HG02943 (cell line): ENCODE data around the gene TMX1.

Experiments used
- ATAC-seq: cut with Tn5 transposase; IDR thresholded peaks from one replicate; pipeline ENCODE4 v1.9.1; 2021; ENCODE audit warnings: mild to moderate bottlenecking, low read depth, moderate library complexity; ENCODE audit not compliant: unreplicated experiment

The TMX1 gene

DNA sequence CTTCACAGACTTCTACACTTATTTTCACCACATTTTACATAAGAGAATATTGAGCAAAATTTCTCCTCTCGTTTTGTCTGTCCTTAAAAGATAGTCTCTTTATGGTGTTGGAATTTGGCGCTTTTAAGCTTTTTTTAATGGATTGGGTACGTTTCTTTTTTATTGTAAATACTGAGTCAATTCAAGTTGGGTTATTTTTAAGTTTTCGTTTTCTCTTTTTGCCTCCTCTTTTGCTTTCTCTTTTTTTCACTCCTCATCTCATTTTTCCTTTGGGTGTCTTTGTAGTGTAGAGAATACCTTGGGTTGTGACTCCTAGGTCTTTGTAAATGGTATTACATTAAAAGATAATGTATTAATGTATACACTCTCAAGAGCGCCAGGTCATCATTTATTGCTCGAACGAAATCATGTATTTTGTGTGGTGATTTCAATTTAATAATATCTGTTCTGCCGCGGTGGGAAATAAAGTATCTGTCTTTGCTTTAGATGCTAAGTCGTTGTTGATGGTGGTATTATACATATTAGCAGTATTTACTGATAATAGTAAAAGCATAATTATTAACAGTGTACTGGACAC, 845 bp downstream of the TMX1 start:
- no peak for ATAC-seq

- ATAC-seq = no peak
Observed at GRCh38 chr14:51242545-51243490, 2.8 kb downstream of the TMX1 start.

DNA sequence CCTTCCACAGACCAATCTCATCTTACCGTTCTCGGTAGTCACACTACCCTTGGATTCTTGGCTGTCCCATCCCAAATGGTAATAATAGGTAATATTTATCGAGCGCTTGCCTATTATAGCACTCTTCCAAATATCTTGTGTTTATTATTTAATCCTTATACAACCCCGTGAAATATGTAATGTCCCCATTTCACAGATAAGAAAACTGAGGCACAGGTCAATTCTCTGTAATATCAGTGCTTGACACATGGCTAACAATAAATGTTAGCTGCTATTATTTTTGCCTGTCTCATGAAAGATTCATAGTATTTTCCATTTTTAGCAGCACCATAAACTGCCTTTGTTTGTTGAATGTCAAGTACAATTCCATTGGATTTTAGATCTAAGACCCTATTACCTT, 4.5 kb downstream of the TMX1 start:
- no peak for ATAC-seq

- ATAC-seq = no peak
Observed at GRCh38 chr14:51246032-51246431, 6.0 kb downstream of the TMX1 start.

- no peak for ATAC-seq
Observed at GRCh38 chr14:51248016-51248987, 8.3 kb downstream of the TMX1 start.

- ATAC-seq = no peak
Observed at GRCh38 chr14:51251486-51251885, 11.4 kb downstream of the TMX1 start.

- ATAC-seq = no peak
Observed at GRCh38 chr14:51253880-51254279, 13.8 kb downstream of the TMX1 start.

DNA sequence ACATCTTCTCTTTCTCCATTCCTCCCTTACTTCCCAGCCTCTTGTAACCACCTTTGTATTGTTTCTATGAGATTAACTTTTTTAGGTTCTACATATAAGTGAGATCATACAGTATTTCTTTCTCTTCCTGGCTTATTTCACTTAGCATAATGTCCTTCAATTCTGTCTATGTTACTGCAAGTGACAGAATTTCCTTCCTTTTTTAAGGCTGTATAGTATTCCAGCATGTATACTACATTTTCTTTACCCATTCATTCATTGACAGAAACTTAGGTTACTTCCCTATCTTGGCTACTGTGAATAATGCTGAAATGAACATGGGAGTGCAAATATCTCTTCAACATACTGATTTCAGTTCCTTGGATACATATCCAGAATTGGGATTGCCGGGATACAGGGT, 18.2 kb downstream of the TMX1 start:
- no peak for ATAC-seq

- ATAC-seq = no peak
Observed at GRCh38 chr14:51258788-51259187, 18.7 kb downstream of the TMX1 start.

GRCh38 chr14:51260225-51260624, 20.2 kb downstream of the TMX1 start:
- no peak for ATAC-seq

DNA sequence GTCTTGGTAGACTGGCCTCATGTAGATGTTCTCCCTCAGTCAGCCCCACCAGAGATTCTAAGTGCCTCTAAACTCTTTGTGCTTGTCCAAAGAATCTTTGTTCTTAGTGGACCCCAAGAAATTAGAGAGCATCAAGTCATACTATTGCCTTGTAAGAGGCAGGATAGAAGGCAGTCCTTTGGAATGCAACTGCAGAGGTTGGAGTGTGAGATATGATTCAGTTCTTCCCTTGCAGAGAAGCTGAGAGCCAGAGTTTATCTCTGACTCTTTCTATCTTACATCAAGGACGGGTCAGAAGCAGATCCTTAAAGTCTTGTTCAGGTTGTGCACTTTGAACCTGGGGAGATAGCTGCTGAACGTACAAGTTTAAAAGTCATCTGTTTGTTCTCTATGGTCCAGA, 21.1 kb downstream of the TMX1 start:
- no peak for ATAC-seq

- no peak for ATAC-seq
Observed at GRCh38 chr14:51262868-51263267, 22.8 kb downstream of the TMX1 start.

DNA sequence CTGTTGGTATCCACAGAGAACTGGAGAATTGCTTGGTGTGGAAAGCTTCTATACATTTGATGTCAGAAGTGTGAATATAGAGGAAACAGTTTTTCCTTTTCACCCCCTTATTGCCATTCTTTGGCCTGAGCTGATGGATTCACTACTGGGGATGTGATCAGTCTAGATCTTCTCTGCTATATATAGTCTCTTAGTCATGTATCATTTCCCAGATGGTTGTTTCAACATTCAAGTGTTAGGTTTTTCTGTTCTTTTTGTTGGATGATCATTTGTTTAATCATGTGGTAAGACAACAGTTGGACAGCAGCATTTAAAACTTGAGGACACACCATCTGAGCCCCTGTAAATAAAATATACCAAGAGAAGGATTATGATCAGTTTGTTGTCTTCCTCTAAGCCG, 29.6 kb downstream of the TMX1 start:
- ATAC-seq = no peak

- ATAC-seq = no peak
Observed at GRCh38 chr14:51276605-51277004, 36.6 kb downstream of the TMX1 start.

- ATAC-seq = no peak
Observed at GRCh38 chr14:51277753-51278415, 37.8 kb downstream of the TMX1 start.

GRCh38 chr14:51282517-51282916, 42.5 kb downstream of the TMX1 start:
- no peak for ATAC-seq

DNA sequence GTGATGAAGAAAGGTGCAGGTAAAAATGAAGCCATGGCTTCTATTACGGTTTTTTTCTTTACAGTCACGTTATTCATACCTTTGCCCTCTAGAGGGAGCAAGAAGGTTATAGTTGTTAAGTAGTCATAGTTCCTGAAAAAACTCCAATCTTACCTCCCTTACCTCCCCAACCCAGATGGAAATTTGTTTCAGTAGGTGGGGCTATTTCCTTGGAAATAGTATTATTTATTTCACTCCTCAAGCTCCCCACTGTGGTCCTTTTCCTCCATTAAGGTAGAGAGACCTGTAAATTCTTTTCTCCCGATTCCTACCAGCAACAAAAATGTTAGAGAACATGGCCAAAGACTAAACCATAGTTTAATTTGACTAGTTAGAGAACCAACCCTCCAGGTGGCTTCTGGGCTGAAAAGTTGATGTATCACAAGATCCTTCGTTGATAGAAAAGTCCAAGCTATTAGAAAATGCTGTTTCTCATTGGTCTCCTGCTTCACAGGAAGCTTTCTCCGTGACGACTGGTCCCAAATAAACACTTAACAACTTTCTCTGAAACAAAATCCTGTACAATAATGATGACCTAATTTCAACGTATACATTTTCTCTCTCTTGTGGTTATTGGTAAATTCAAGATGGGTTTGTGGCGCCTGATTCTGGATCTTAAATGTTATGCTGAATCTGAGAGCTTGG, 43.5 kb downstream of the TMX1 start:
- no peak for ATAC-seq

DNA sequence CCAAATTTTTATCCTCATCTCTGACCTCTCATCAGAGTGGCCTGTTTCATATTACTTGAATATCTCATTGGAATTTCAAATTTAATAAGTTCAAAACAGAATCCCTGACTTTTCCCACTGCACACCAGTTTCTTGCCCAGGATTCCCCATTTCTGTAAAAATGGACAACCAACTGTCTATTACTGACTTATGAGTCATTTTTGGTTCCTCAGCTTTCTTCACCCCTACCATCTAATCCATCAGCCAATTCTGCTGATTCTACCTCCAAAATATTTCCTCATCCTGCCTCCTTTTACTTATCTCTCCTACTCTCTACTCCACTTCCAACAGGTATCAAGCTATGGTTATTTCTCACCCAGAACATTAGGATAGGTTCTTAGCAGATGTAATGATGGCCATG, 44.2 kb downstream of the TMX1 start:
- ATAC-seq = no peak

- ATAC-seq = no peak
Observed at GRCh38 chr14:51285120-51285519, 45.1 kb downstream of the TMX1 start.

- ATAC-seq = no peak
Observed at GRCh38 chr14:51289169-51289568, 49.1 kb downstream of the TMX1 start.
